ENCODE measurements around the gene FIGNL1.

- TF ChIP-seq CTCF (IDR thresholded peaks at IDR 0.05; ENCODE audit: insufficient read depth, low read length, poor library complexity, severe bottlenecking) (no peak), EZH2phosphoT487 (conservative IDR thresholded peaks at IDR 0.05; ENCODE audit: low read length) (no peak)
Observed at GRCh38 chr7:50425318-50425717, 24.8 kb downstream of the FIGNL1 start.

Measured in SU-DHL-6 (cell line).